Measurements from ENCODE around the gene KCNN2. TPM values are rescaled to one million over a fixed set of nuclear protein-coding genes. Genes with fewer than 3 reads are reported as not detected.

KCNN2 gene
- total and polyA plus RNA-seq, 3 experiments from 2014 or later: not detected

DNA sequence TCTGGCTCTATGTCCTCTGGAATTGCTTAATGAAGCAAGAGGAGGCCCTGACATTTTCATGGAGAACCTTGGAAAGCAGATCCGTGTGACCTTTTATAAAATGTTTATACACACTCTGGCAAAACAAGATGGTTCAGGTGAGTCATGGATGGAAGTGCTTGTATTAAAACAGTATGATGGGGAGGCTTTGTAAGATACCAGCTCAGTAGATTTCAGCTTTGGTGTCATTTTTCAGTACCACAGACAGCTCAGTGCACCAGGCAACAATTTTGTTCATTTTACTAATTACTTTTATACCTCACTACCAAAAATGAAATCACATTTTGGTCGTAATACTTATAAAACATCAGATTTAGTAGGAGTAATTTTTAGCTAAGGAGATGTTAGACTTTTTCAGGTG is 5.2 kb downstream of the KCNN2 start:
- H3K27ac ChIP-seq (ENCODE audit: low read depth, low read length): no peak overlapping the region
- peaks cover 3% of the 10 kb centered on the region for H3K27me3 ChIP-seq (ENCODE audit: insufficient read depth, low read length, poor library complexity, severe bottlenecking)
- Mint-ChIP-seq H3K27me3 (peaks cover 13 to 17% of the 10 kb centered on the region in 2 donors), H3K27ac (no peak overlapping the region), H3K36me3 (no peaks in the 10 kb centered on the region), H3K4me1 (no peaks in the 10 kb centered on the region), H3K9me3 (peaks cover 0 to 6% (median 0%) of the 10 kb centered on the region in 5 donors), H3K4me3 (no peak overlapping the region)
- H3K36me3 ChIP-seq (ENCODE audit: insufficient read depth, low read length): no peaks in the 10 kb centered on the region
- H3K4me3 ChIP-seq (ENCODE audit: low read length): no peak overlapping the region
- no peak for DNase-seq
- POLR2A ChIA-PET: no interaction called here
- no peaks in the 10 kb centered on the region for H3K9me3 ChIP-seq (ENCODE audit: low read length)
- H3K4me1 ChIP-seq (ENCODE audit: insufficient read depth, low read length): no peaks in the 10 kb centered on the region
- CTCF ChIA-PET: no interaction called here

DNA sequence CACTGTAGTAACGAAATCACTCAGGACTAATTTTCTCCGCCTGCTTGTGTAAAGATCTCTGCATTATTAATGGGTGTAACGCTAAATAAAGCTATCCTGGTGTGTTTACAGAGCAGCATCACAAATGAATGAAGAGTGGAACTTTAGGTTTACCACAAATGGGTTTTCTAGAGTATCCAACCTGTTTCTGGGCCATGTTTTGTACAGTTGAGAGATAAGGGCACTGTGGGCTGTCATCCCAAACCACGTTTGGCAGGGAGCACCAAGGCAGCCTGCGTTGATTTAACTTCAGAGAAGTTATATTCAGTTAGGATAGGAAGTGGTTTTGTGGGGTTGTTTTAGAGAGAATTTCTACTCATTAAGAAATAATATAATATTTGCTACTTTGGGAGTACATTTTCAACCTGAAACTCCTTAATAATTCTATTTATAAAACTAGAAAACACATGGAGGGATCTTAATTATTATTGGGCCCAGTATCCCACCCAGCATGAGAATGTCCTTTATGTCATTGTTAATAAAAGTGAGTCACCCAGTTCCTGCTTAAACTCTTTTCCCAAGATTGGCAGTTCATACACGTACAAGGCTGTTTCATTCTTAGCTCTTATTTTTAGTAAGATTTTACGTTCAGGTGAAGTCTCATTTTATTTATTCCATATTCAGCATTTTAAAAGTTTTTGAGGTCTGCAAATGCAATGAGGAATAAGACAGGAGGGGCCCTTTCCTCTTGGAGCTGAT is 8.0 kb downstream of the KCNN2 start:
- Histone ChIP-seq H3K27ac (ENCODE audit: low read depth, low read length) (no peak overlapping the region), H3K4me3 (ENCODE audit: low read length) (no peak overlapping the region), H3K9me3 (ENCODE audit: low read length) (no peaks in the 10 kb centered on the region), H3K27me3 (ENCODE audit: insufficient read depth, low read length, poor library complexity, severe bottlenecking) (no peaks in the 10 kb centered on the region), H3K4me1 (ENCODE audit: insufficient read depth, low read length) (no peaks in the 10 kb centered on the region), H3K36me3 (ENCODE audit: insufficient read depth, low read length) (no peaks in the 10 kb centered on the region)
- H3K4me3 Mint-ChIP-seq: no peak overlapping the region
- ChIA-PET POLR2A (no interaction called here), CTCF (no interaction called here)
- no peaks in the 10 kb centered on the region for H3K4me1 Mint-ChIP-seq
- no peak overlapping the region for H3K27ac Mint-ChIP-seq
- H3K36me3 Mint-ChIP-seq: no peaks in the 10 kb centered on the region
- peaks cover 0 to 5% (median 0%) of the 10 kb centered on the region in 5 donors for H3K9me3 Mint-ChIP-seq
- peaks cover 3% of the 10 kb centered on the region in 2 donors for H3K27me3 Mint-ChIP-seq
- no peak for DNase-seq

DNA sequence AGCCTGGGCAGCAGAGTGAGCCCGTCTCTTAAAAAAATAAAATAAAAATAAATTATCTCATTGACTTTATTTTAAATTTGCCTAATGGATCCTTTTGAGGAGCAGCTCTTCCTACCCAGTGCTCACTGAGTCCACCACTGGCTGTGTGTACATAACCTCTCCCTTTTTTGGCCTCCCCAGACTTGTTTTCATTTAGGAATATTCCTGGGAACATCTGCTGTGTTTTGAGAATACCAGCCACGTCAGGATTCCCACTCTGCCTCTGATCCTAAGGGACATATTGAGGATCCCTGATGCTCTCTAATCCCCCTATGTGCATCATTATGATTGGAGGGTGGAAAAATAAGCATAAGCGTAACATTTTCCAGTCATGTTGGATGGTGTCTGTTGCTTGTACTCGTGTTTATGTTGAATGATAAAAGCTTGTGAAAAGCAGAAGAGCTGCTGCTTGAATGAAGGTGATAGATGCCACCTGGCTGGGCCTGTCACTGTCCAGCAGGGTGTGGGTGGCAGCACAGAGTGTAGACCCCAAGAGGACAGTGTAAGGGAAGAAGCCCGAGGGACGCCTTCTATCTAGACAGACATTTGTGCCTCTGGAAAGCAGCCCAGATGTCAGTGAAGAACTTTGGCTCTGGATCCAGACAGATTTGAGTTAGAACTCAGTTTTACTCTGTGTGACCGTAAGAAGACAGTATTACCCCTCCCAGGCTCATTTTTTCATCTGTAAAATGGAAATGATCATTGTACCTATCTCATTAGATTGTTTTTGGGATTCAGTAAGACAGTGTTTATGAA is 15.4 kb downstream of the KCNN2 start:
- CTCF ChIA-PET: no interaction called here
- Histone ChIP-seq H3K4me1 (ENCODE audit: insufficient read depth, low read length) (no peaks in the 10 kb centered on the region), H3K4me3 (ENCODE audit: low read length) (no peak overlapping the region), H3K9me3 (ENCODE audit: low read length) (no peaks in the 10 kb centered on the region), H3K36me3 (ENCODE audit: insufficient read depth, low read length) (no peaks in the 10 kb centered on the region), H3K27ac (ENCODE audit: low read depth, low read length) (no peak overlapping the region), H3K27me3 (ENCODE audit: insufficient read depth, low read length, poor library complexity, severe bottlenecking) (no peaks in the 10 kb centered on the region)
- POLR2A ChIA-PET: no interaction called here
- Mint-ChIP-seq H3K27ac (no peak overlapping the region), H3K36me3 (no peaks in the 10 kb centered on the region), H3K27me3 (no peaks in the 10 kb centered on the region), H3K9me3 (peaks cover 0 to 6% (median 0%) of the 10 kb centered on the region in 5 donors), H3K4me3 (no peak overlapping the region), H3K4me1 (no peaks in the 10 kb centered on the region)
- no peak for DNase-seq

DNA sequence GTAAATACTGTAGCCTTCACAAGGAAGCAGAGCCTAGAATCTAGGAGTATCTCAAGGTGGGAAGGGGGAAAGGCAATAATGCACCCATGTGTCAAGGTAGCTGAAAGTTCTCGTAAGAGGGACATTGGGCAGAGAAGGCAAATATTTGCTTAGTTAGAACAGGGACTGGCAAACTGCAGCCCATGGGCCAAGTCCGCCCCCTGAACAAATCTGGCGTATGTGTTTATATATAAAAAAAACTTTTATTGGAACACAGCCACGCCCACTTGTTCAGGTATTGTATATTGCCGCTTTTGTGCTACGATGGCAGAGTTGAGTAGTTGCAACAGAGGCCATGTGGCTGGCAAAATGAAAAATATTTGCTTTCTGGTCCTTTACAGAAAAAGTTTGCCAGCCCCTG is 16.1 kb downstream of the KCNN2 start:
- Mint-ChIP-seq H3K36me3 (no peaks in the 10 kb centered on the region), H3K4me3 (no peak overlapping the region), H3K27ac (no peak overlapping the region), H3K27me3 (no peaks in the 10 kb centered on the region), H3K4me1 (no peaks in the 10 kb centered on the region), H3K9me3 (peaks cover 0 to 6% (median 0%) of the 10 kb centered on the region in 5 donors)
- H3K9me3 ChIP-seq (ENCODE audit: low read length): no peaks in the 10 kb centered on the region
- H3K27ac ChIP-seq (ENCODE audit: low read depth, low read length): no peak overlapping the region
- CTCF ChIA-PET: no interaction called here
- H3K27me3 ChIP-seq (ENCODE audit: insufficient read depth, low read length, poor library complexity, severe bottlenecking): no peaks in the 10 kb centered on the region
- POLR2A ChIA-PET: no interaction called here
- H3K36me3 ChIP-seq (ENCODE audit: insufficient read depth, low read length): no peaks in the 10 kb centered on the region
- H3K4me1 ChIP-seq (ENCODE audit: insufficient read depth, low read length): no peaks in the 10 kb centered on the region
- no peak overlapping the region for H3K4me3 ChIP-seq (ENCODE audit: low read length)
- DNase-seq: no peak

DNA sequence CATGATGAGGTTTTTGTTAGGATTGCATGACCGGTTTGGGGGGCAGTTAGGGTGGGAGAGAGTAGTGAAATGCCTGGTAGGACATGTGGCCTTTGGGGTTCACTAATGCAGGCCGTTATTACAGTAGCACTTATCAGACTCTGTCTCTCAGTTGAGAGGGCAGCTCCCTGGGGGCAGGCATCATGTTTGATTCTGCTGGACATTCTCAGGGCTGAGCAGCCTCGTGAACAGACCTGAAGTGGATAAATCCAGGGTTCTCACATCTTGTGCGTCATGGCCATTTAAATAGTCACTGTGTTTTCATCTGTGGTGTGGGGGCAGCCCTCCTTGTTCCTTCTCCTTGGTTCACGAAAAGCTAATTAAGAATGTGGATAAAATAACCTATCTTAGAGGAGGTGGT is 18.9 kb downstream of the KCNN2 start:
- no peaks in the 10 kb centered on the region for H3K9me3 ChIP-seq (ENCODE audit: low read length)
- H3K36me3 ChIP-seq (ENCODE audit: insufficient read depth, low read length): no peaks in the 10 kb centered on the region
- Mint-ChIP-seq H3K9me3 (peaks cover 0 to 6% (median 1%) of the 10 kb centered on the region in 5 donors), H3K4me1 (no peaks in the 10 kb centered on the region), H3K27ac (no peak overlapping the region), H3K27me3 (peaks cover 0 to 2% of the 10 kb centered on the region in 2 donors), H3K36me3 (no peaks in the 10 kb centered on the region), H3K4me3 (no peak overlapping the region)
- no peak overlapping the region for H3K27ac ChIP-seq (ENCODE audit: low read depth, low read length)
- no peak overlapping the region for H3K4me3 ChIP-seq (ENCODE audit: low read length)
- no peaks in the 10 kb centered on the region for H3K27me3 ChIP-seq (ENCODE audit: insufficient read depth, low read length, poor library complexity, severe bottlenecking)
- DNase-seq: no peak
- no peaks in the 10 kb centered on the region for H3K4me1 ChIP-seq (ENCODE audit: insufficient read depth, low read length)
- POLR2A ChIA-PET: no interaction called here
- CTCF ChIA-PET: no interaction called here

DNA sequence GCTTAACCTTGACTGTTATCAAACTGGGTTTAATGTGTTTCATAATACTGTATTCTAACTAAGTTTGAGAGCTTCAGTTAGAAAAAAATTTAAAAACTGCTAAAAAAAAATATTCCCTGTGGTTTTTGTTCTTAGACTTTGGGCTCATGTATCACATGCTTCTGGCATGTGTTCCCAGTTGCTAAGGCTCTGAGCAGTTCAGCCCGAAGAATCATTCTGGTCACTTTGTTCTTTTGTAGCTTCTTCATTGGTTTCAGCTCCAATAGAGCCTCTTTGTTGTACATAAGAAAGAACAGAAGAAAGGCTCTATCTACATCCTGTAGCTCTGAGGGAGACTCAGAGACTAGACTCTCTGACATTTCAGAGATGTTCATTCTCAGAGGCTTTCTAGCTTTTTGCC is 25.6 kb downstream of the KCNN2 start:
- H3K9me3 Mint-ChIP-seq: peaks cover 0 to 4% (median 0%) of the 10 kb centered on the region in 5 donors
- Histone ChIP-seq H3K27me3 (ENCODE audit: insufficient read depth, low read length, poor library complexity, severe bottlenecking) (no peaks in the 10 kb centered on the region), H3K4me3 (ENCODE audit: low read length) (no peak overlapping the region), H3K36me3 (ENCODE audit: insufficient read depth, low read length) (no peaks in the 10 kb centered on the region), H3K27ac (ENCODE audit: low read depth, low read length) (no peak overlapping the region), H3K9me3 (ENCODE audit: low read length) (no peaks in the 10 kb centered on the region), H3K4me1 (ENCODE audit: insufficient read depth, low read length) (no peaks in the 10 kb centered on the region)
- no peaks in the 10 kb centered on the region for H3K36me3 Mint-ChIP-seq
- CTCF ChIA-PET: no interaction called here
- no peaks in the 10 kb centered on the region for H3K4me1 Mint-ChIP-seq
- no peak overlapping the region for H3K4me3 Mint-ChIP-seq
- DNase-seq: no peak
- POLR2A ChIA-PET: no interaction called here
- no peak overlapping the region for H3K27ac Mint-ChIP-seq
- H3K27me3 Mint-ChIP-seq: peaks cover 0 to 3% of the 10 kb centered on the region in 2 donors

DNA sequence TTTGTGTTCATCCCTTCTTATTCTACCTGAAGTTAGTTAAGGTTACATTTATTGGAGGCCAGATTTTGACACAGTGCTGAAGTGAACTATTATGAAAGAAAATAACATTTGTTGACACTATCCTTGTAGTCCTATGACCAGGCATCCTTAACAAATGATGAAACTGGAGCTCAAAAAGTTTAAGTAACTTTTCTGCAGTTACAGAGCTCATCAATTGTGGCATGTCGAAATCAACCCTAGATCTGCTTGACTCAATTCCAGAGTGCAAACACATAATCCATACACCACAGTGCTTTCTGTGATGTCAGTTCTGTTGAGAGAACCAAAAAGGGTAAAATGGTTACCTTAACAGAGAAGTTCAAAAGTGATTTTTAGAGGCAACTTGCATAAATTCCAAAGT is 28.6 kb downstream of the KCNN2 start:
- H3K9me3 Mint-ChIP-seq: no peaks in the 10 kb centered on the region
- DNase-seq: no peak
- H3K4me1 Mint-ChIP-seq: no peaks in the 10 kb centered on the region
- no peaks in the 10 kb centered on the region for H3K4me1 ChIP-seq (ENCODE audit: insufficient read depth, low read length)
- H3K27me3 Mint-ChIP-seq: peaks cover 0 to 3% of the 10 kb centered on the region in 2 donors
- H3K36me3 ChIP-seq (ENCODE audit: insufficient read depth, low read length): no peaks in the 10 kb centered on the region
- ChIA-PET CTCF (no interaction called here), POLR2A (no interaction called here)
- H3K27me3 ChIP-seq (ENCODE audit: insufficient read depth, low read length, poor library complexity, severe bottlenecking): no peaks in the 10 kb centered on the region
- no peaks in the 10 kb centered on the region for H3K9me3 ChIP-seq (ENCODE audit: low read length)
- H3K4me3 ChIP-seq (ENCODE audit: low read length): no peak overlapping the region
- H3K4me3 Mint-ChIP-seq: no peak overlapping the region
- no peak overlapping the region for H3K27ac ChIP-seq (ENCODE audit: low read depth, low read length)
- no peaks in the 10 kb centered on the region for H3K36me3 Mint-ChIP-seq
- no peak overlapping the region for H3K27ac Mint-ChIP-seq

DNA sequence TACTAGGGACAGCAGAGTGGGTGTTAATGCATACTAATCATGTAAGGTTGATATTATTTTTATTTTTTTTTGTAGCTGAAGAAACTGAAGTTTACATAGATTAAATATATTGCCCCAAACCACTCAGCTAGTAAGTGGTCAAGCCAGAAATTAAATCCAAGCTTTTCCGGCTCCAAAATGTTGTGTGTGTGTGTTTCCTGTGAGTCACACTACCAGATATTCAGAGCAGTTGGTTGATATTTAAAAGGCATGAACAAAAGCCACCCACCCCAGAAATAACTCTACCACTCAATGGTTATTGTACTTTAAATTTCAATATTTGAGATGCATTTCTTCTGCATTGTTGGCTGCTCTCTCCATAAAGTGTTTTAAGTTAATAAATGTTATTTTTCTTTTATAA is 29.5 kb downstream of the KCNN2 start:
- Mint-ChIP-seq H3K4me3 (no peak overlapping the region), H3K4me1 (no peaks in the 10 kb centered on the region), H3K27ac (no peak overlapping the region), H3K9me3 (no peaks in the 10 kb centered on the region), H3K27me3 (peaks cover 0 to 1% of the 10 kb centered on the region in 2 donors), H3K36me3 (no peaks in the 10 kb centered on the region)
- no peaks in the 10 kb centered on the region for H3K4me1 ChIP-seq (ENCODE audit: insufficient read depth, low read length)
- no peak for DNase-seq
- H3K4me3 ChIP-seq (ENCODE audit: low read length): no peak overlapping the region
- ChIA-PET POLR2A (no interaction called here), CTCF (no interaction called here)
- H3K9me3 ChIP-seq (ENCODE audit: low read length): no peaks in the 10 kb centered on the region
- no peaks in the 10 kb centered on the region for H3K27me3 ChIP-seq (ENCODE audit: insufficient read depth, low read length, poor library complexity, severe bottlenecking)
- H3K27ac ChIP-seq (ENCODE audit: low read depth, low read length): no peak overlapping the region
- no peaks in the 10 kb centered on the region for H3K36me3 ChIP-seq (ENCODE audit: insufficient read depth, low read length)

Data from CD8-positive, alpha-beta memory T cell (primary cell).